OCI-LY3 (cell line): ENCODE results near the gene GFY.

Experiments
- CTCF ChIP-seq: fragments of 200-600, 300-600 bp; sonication (generic); IDR thresholded peaks from 2 replicates; pipeline ENCODE4 v1.5.1; 2014; ENCODE audit warnings: antibody characterized with exemption, low read length, low read depth
- EZH2phosphoT487 ChIP-seq: fragments of 200-600 bp; shearing (Covaris generic); IDR thresholded peaks from 2 replicates; pipeline ENCODE4 v1.6.1; 2018; ENCODE audit warnings: antibody characterized with exemption, mixed run types, low read depth

- no peak for TF ChIP-seq CTCF
- no peak for TF ChIP-seq EZH2phosphoT487
Observed at GRCh38 chr19:49395581-49396407, 29.4 kb upstream of the GFY start.
